Loucy (cell line): ENCODE measurements around the gene COL8A1.

Experiments
- EZH2phosphoT487 ChIP-seq: fragments of 200-600 bp; IDR thresholded peaks from 2 replicates; pipeline ENCODE4 v1.6.1; 2018; ENCODE audit warnings: antibody characterized with exemption, mild to moderate bottlenecking, moderate library complexity, borderline replicate concordance
- TF ChIP-seq, protein P1 (sequence below): fragments of 200-600 bp; sonication (generic); conservative IDR thresholded peaks from 2 replicates; pipeline ENCODE4 v1.5.1; 2014; ENCODE audit warnings: mild to moderate bottlenecking, antibody characterized with exemption, low read length

- TF ChIP-seq, protein P1, sequence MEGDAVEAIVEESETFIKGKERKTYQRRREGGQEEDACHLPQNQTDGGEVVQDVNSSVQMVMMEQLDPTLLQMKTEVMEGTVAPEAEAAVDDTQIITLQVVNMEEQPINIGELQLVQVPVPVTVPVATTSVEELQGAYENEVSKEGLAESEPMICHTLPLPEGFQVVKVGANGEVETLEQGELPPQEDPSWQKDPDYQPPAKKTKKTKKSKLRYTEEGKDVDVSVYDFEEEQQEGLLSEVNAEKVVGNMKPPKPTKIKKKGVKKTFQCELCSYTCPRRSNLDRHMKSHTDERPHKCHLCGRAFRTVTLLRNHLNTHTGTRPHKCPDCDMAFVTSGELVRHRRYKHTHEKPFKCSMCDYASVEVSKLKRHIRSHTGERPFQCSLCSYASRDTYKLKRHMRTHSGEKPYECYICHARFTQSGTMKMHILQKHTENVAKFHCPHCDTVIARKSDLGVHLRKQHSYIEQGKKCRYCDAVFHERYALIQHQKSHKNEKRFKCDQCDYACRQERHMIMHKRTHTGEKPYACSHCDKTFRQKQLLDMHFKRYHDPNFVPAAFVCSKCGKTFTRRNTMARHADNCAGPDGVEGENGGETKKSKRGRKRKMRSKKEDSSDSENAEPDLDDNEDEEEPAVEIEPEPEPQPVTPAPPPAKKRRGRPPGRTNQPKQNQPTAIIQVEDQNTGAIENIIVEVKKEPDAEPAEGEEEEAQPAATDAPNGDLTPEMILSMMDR = no peak
- TF ChIP-seq EZH2phosphoT487 = no peak
Measured at GRCh38 chr3:99765042-99765942, 126.9 kb downstream of the COL8A1 start.
